Neural progenitor cell (in vitro differentiated cells): ENCODE results near the gene RUNX3. TPM values are rescaled to one million over a fixed set of nuclear protein-coding genes. Genes with fewer than 3 reads are reported as not detected.

Source experiments
- DNase-seq: peaks from one replicate; pipeline ENCODE4 v3.0.0-alpha.2; 2016; ENCODE audit warnings: low spot score
- H2AFZ ChIP-seq: fragments of 200-600 bp; sonication (generic); replicated peaks from 2 replicates; pipeline ENCODE4 v1.6.1; 2016; ENCODE audit warnings: antibody characterized with exemption
- H3F3A ChIP-seq: fragments of 200-600 bp; sonication (generic); 2 replicates; pipeline ENCODE4 v1.6.1; 2016; ENCODE audit warnings: antibody characterized with exemption, low read depth
- H3K27ac ChIP-seq: fragments of 200-600 bp; sonication (generic); 2 replicates; pipeline ENCODE4 v1.5.1; 2016; ENCODE audit warnings: mild to moderate bottlenecking
- H3K27me3 ChIP-seq: fragments of 200-600 bp; sonication (generic); 2 replicates; pipeline ENCODE4 v1.6.1; 2016; ENCODE audit warnings: mild to moderate bottlenecking, moderate library complexity
- H3K36me3 ChIP-seq: fragments of 200-600 bp; sonication (generic); 2 replicates; pipeline ENCODE4 v1.5.1; 2016
- H3K4me1 ChIP-seq: fragments of 200-600 bp; sonication (generic); 2 replicates; pipeline ENCODE4 v1.6.1; 2016; ENCODE audit warnings: mixed run types
- H3K4me2 ChIP-seq: fragments of 200-600 bp; sonication (generic); 2 replicates; pipeline ENCODE4 v1.6.1; 2016
- H3K4me3 ChIP-seq: fragments of 200-600 bp; sonication (generic); 2 replicates; pipeline ENCODE4 v1.5.1; 2016
- H3K79me2 ChIP-seq: fragments of 200-600 bp; sonication (generic); 2 replicates; pipeline ENCODE4 v1.6.1; 2016; ENCODE audit warnings: low read depth
- H3K9ac ChIP-seq: fragments of 200-600 bp; sonication (generic); 2 replicates; pipeline ENCODE4 v1.6.1; 2016
- H3K9me3 ChIP-seq: fragments of 200-600 bp; sonication (generic); 2 replicates; pipeline ENCODE4 v1.5.1; 2016; ENCODE audit warnings: low read depth
- H4K20me1 ChIP-seq: fragments of 200-600 bp; sonication (generic); 2 replicates; pipeline ENCODE4 v1.6.1; 2016; ENCODE audit warnings: low read depth
- H3K27ac Mint-ChIP-seq: 3 replicates; pipeline ENCODE4 v1.8.0; 2021; ENCODE audit warnings: mixed read lengths
- H3K27me3 Mint-ChIP-seq: 2 replicates; pipeline ENCODE4 v1.8.0; 2022; ENCODE audit warnings: low read depth, mild to moderate bottlenecking, inconsistent platforms, moderate library complexity, mixed read lengths; ENCODE audit not compliant: insufficient read depth
- H3K36me3 Mint-ChIP-seq: 3 replicates; pipeline ENCODE4 v1.8.0; 2021; ENCODE audit warnings: mixed read lengths
- H3K4me1 Mint-ChIP-seq: 3 replicates; pipeline ENCODE4 v1.8.0; 2021; ENCODE audit warnings: mixed read lengths
- H3K4me3 Mint-ChIP-seq: 3 replicates; pipeline ENCODE4 v1.8.0; 2021; ENCODE audit warnings: mild to moderate bottlenecking, moderate library complexity, mixed read lengths
- H3K9me3 Mint-ChIP-seq: 3 replicates; pipeline ENCODE4 v1.8.0; 2020; ENCODE audit warnings: mixed read lengths
- EZH2 ChIP-seq: fragments of 200-600 bp; sonication (generic); IDR thresholded peaks from 2 replicates; pipeline ENCODE4 v1.6.1; 2017; ENCODE audit warnings: antibody characterized with exemption, mild to moderate bottlenecking, moderate library complexity
- EZH2phosphoT487 ChIP-seq: fragments of 200-600 bp; sonication (generic); IDR thresholded peaks from 2 replicates; pipeline ENCODE4 v1.6.1; 2017; ENCODE audit warnings: antibody characterized with exemption
- total RNA-seq: library from RNA; depleted of rRNA; stranded (reverse); fragments of >200 nt; gene quantifications from 2 replicates; pipeline ENCODE4 v1.2.3, GENCODE V29; 2015; ENCODE audit warnings: low replicate concordance
- TF ChIP-seq, protein P1 (sequence below): fragments of 200-600 bp; sonication (generic); IDR thresholded peaks from 2 replicates; pipeline ENCODE4 v1.5.1; 2017; ENCODE audit warnings: antibody characterized with exemption, mild to moderate bottlenecking

The RUNX3 gene
- total RNA-seq, 1 donor from 2014 or later, result not detected

GRCh38 chr1:24954022-24954421 lies 23.9 kb upstream of the RUNX3 start:
- Mint-ChIP-seq H3K27ac (no peak overlapping the region), H3K27me3 (peaks cover 6% of the 10 kb centered on the region), H3K4me1 (peaks cover 4% of the 10 kb centered on the region), H3K36me3 (no peaks in the 10 kb centered on the region), H3K4me3 (no peak overlapping the region), H3K9me3 (no peaks in the 10 kb centered on the region)
- no peaks in the 10 kb centered on the region for H3K27me3 ChIP-seq
- H3K9ac ChIP-seq, result no peak overlapping the region
- H3K79me2 ChIP-seq, result no peaks in the 10 kb centered on the region
- no peak for DNase-seq
- H3K36me3 ChIP-seq, result no peaks in the 10 kb centered on the region
- no peak for TF ChIP-seq EZH2phosphoT487
- TF ChIP-seq EZH2, result no peak
- TF ChIP-seq, protein P1, sequence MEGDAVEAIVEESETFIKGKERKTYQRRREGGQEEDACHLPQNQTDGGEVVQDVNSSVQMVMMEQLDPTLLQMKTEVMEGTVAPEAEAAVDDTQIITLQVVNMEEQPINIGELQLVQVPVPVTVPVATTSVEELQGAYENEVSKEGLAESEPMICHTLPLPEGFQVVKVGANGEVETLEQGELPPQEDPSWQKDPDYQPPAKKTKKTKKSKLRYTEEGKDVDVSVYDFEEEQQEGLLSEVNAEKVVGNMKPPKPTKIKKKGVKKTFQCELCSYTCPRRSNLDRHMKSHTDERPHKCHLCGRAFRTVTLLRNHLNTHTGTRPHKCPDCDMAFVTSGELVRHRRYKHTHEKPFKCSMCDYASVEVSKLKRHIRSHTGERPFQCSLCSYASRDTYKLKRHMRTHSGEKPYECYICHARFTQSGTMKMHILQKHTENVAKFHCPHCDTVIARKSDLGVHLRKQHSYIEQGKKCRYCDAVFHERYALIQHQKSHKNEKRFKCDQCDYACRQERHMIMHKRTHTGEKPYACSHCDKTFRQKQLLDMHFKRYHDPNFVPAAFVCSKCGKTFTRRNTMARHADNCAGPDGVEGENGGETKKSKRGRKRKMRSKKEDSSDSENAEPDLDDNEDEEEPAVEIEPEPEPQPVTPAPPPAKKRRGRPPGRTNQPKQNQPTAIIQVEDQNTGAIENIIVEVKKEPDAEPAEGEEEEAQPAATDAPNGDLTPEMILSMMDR, result no peak
- H4K20me1 ChIP-seq, result no peaks in the 10 kb centered on the region
- no peaks in the 10 kb centered on the region for H3K4me1 ChIP-seq
- no peaks in the 10 kb centered on the region for H3K9me3 ChIP-seq
- no peak overlapping the region for H3K4me3 ChIP-seq
- no peak overlapping the region for H3K4me2 ChIP-seq
- no peak overlapping the region for H3K27ac ChIP-seq
- H3F3A ChIP-seq, result no peaks in the 10 kb centered on the region
- no peak overlapping the region for H2AFZ ChIP-seq

DNA sequence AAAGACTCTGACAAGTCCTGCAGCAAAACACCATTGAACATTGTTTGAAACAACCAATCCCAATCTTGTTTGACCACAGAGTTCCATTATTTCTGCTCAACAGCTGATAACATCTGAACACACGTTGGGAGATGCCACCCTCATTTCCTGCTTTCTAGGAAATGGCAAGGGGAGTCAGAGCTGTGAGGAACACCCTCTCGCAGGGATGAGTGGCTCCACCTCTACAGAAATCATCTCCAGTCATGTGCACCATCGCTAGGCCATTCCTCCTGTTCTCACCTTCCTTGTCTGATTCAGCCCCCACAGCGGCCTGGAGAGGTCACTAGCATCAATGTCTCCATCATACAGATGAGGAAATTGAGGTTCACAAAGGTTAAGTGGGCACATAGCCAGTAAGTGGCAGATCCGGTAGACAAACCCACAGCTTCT lies 22.4 kb upstream of the RUNX3 start:
- no peak overlapping the region for H3K4me2 ChIP-seq
- Mint-ChIP-seq H3K4me3 (no peak overlapping the region), H3K36me3 (no peaks in the 10 kb centered on the region), H3K27me3 (peaks cover 6% of the 10 kb centered on the region), H3K27ac (no peak overlapping the region), H3K4me1 (peaks cover 7% of the 10 kb centered on the region), H3K9me3 (no peaks in the 10 kb centered on the region)
- H3K27ac ChIP-seq, result no peak overlapping the region
- H3K9ac ChIP-seq, result no peak overlapping the region
- H3K9me3 ChIP-seq, result no peaks in the 10 kb centered on the region
- no peak for TF ChIP-seq EZH2phosphoT487
- TF ChIP-seq, protein P1, result no peak
- no peak for TF ChIP-seq EZH2
- no peaks in the 10 kb centered on the region for H3F3A ChIP-seq
- H3K27me3 ChIP-seq, result no peaks in the 10 kb centered on the region
- H3K4me1 ChIP-seq, result no peaks in the 10 kb centered on the region
- DNase-seq, result no peak
- H3K36me3 ChIP-seq, result no peaks in the 10 kb centered on the region
- H3K79me2 ChIP-seq, result no peaks in the 10 kb centered on the region
- H2AFZ ChIP-seq, result no peak overlapping the region
- H3K4me3 ChIP-seq, result no peak overlapping the region
- no peaks in the 10 kb centered on the region for H4K20me1 ChIP-seq

DNA sequence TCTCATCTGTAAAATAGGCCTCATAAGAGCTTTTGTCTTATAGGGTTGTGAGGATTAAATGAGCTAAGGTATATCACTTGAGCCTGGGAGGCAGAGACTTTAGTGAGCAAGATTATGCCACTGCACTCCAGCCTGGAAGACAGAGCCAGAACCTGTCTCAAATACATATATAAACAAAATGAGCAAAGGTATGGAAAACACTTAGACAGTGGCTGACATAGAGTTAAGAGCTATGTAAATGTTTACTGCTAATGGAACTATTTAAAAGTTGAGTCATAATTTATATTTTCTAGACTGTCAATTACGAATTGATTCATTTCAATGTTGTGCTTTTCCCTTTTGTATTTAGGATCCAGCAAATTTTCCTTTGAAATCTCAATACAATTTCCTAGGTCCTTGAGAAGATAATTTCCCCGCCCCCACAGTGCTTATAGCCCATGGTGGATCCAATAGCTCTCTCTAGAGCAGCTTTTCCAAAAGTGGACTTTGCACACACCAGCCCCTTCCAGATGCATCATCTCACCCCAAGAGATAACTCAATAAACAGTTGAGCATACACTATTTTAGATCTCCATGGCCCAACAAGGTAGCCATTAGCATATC lies 21.8 kb upstream of the RUNX3 start:
- no peaks in the 10 kb centered on the region for H3K79me2 ChIP-seq
- H4K20me1 ChIP-seq, result no peaks in the 10 kb centered on the region
- no peak for DNase-seq
- TF ChIP-seq EZH2 (no peak), EZH2phosphoT487 (no peak)
- TF ChIP-seq, protein P1, result no peak
- H3K27me3 ChIP-seq, result no peaks in the 10 kb centered on the region
- H3F3A ChIP-seq, result no peaks in the 10 kb centered on the region
- no peak overlapping the region for H3K4me3 Mint-ChIP-seq
- no peaks in the 10 kb centered on the region for H3K9me3 ChIP-seq
- no peak overlapping the region for H3K27ac Mint-ChIP-seq
- no peak overlapping the region for H3K4me3 ChIP-seq
- H2AFZ ChIP-seq, result no peak overlapping the region
- no peak overlapping the region for H3K4me2 ChIP-seq
- H3K9me3 Mint-ChIP-seq, result no peaks in the 10 kb centered on the region
- peaks cover 6% of the 10 kb centered on the region for H3K27me3 Mint-ChIP-seq
- H3K36me3 Mint-ChIP-seq, result no peaks in the 10 kb centered on the region
- no peaks in the 10 kb centered on the region for H3K36me3 ChIP-seq
- H3K4me1 Mint-ChIP-seq, result peaks cover 7% of the 10 kb centered on the region
- no peak overlapping the region for H3K27ac ChIP-seq
- no peak overlapping the region for H3K9ac ChIP-seq
- no peaks in the 10 kb centered on the region for H3K4me1 ChIP-seq
